ENCODE results near the gene SMIM5. TPM values are rescaled to one million over a fixed set of nuclear protein-coding genes. Genes with fewer than 3 reads are reported as not detected.
A peak's percentile ranks its signal among the peaks of the same experiment; 100 is the strongest.

Gene SMIM5
- polyA plus RNA-seq, 1 donor: 19.6 TPM

DNA sequence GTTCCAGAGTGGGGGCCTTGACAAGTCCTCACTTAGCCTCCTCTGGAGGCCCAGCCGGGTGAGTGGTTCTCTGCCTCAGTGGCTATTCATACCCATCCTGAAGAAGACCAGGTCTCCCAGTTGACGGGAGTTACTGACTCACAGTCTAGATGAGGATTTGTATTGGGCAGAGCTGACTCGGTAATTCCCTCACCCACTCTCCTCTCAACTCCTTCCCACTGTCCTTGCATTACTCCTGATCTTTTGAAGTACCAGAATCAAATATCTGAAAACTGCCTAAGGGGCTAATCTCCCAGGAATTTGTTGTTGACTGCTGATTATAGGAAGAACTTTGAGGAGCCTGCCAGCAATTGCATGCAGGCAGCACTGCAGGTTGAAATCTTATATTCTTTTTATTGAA lies 48.1 kb downstream of the SMIM5 start:
- Histone ChIP-seq H3K9me3 (ENCODE audit: control insufficient read depth, low read depth, low read length) (no peaks in the 10 kb centered on the region), H3K27ac (ENCODE audit: low read length) (no peak overlapping the region), H3K27me3 (ENCODE audit: control insufficient read depth, insufficient read depth, low read length) (no peaks in the 10 kb centered on the region), H3K4me1 (ENCODE audit: control insufficient read depth, insufficient read depth, low read length) (peaks cover 33% of the 10 kb centered on the region), H3K4me3 (ENCODE audit: low read length) (no peak overlapping the region), H3K36me3 (ENCODE audit: control insufficient read depth, insufficient read depth, low read length) (peaks cover 22% of the 10 kb centered on the region)
- 100% methylated on average over 1 of the region's 3 CpGs for WGBS (ENCODE audit: insufficient coverage, low lambda C conversion rate)
- no peak for DNase-seq

DNA sequence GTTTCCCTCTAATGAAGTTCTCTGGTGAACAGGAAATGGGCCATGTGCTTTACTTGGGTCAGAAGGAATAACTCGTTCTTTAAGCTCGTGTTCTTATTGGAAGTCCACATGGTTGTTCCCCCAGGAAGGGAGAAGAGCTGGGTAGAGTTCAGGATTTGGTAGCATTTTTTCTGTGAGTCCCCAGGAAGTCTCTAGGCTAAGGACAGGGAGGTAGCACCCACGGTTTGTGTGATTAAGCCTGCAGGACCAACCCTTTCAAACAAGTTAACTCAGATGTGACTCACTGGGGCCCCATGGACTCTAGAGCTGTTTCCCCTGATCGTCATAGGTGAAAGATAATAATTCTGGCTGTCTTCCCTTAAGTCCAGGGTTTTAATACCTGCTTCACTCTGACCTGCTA lies 50.3 kb downstream of the SMIM5 start:
- no peaks in the 10 kb centered on the region for H3K27me3 ChIP-seq (ENCODE audit: control insufficient read depth, insufficient read depth, low read length)
- 80% methylated on average over 1 of the region's 4 CpGs for WGBS (ENCODE audit: insufficient coverage, low lambda C conversion rate)
- H3K4me3 ChIP-seq (ENCODE audit: low read length): no peak overlapping the region
- DNase-seq: peak; percentile 76 to 93
- peaks cover 33% of the 10 kb centered on the region for H3K4me1 ChIP-seq (ENCODE audit: control insufficient read depth, insufficient read depth, low read length)
- peak overlapping the region; percentile 86 for H3K27ac ChIP-seq (ENCODE audit: low read length)
- peaks cover 25% of the 10 kb centered on the region for H3K36me3 ChIP-seq (ENCODE audit: control insufficient read depth, insufficient read depth, low read length)
- no peaks in the 10 kb centered on the region for H3K9me3 ChIP-seq (ENCODE audit: control insufficient read depth, low read depth, low read length)

DNA sequence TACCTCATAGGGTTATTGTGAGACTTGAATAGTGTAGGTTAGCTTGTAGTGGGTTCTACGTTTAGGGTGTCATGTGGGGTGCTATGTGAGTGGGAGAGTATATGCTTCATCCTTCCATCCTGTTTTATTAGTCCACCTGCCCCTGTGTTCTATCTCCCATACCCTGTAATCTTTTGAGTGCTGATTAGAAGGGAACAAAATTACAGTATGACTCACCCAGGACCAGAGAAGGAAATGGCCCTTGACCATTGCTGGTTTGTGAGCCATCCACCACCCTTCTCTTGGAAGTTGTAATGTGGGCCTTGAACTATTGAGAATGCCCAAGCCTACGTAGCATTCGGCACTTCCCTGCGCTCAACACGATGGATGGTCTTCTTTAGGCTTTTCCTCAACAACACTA lies 51.0 kb downstream of the SMIM5 start:
- Histone ChIP-seq H3K36me3 (ENCODE audit: control insufficient read depth, insufficient read depth, low read length) (peaks cover 25% of the 10 kb centered on the region), H3K9me3 (ENCODE audit: control insufficient read depth, low read depth, low read length) (no peaks in the 10 kb centered on the region), H3K4me1 (ENCODE audit: control insufficient read depth, insufficient read depth, low read length) (peaks cover 33% of the 10 kb centered on the region), H3K27me3 (ENCODE audit: control insufficient read depth, insufficient read depth, low read length) (no peaks in the 10 kb centered on the region), H3K27ac (ENCODE audit: low read length) (peak overlapping the region; percentile 86), H3K4me3 (ENCODE audit: low read length) (no peak overlapping the region)
- no CpG with 5 or more reads among the region's 5 CpGs for WGBS (ENCODE audit: insufficient coverage, low lambda C conversion rate)
- DNase-seq: peak; percentile 58 to 81

DNA sequence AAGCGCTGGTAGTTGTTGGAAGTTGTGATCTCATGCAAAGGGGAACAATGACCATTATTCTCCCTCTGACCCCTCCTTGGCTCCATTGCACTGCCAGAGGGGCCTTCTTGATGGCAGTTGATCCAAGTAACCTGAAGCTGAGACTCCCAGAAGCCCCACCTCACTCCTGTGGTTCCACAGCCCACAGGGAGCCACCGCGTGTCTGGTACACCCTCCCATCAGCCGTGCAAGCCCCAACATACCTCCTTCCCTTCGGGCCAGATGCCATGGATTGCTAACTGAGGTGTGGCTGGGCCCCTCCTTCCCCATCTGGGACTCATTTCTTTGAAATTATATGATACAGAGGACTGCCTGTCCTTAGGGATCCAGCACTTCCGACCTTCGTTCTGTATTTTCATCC lies 51.7 kb downstream of the SMIM5 start:
- no peak overlapping the region for H3K4me3 ChIP-seq (ENCODE audit: low read length)
- no peaks in the 10 kb centered on the region for H3K9me3 ChIP-seq (ENCODE audit: control insufficient read depth, low read depth, low read length)
- H3K4me1 ChIP-seq (ENCODE audit: control insufficient read depth, insufficient read depth, low read length): peaks cover 30% of the 10 kb centered on the region
- no CpG with 5 or more reads among the region's 7 CpGs for WGBS (ENCODE audit: insufficient coverage, low lambda C conversion rate)
- peak overlapping the region; percentile 86 for H3K27ac ChIP-seq (ENCODE audit: low read length)
- H3K36me3 ChIP-seq (ENCODE audit: control insufficient read depth, insufficient read depth, low read length): peaks cover 22% of the 10 kb centered on the region
- H3K27me3 ChIP-seq (ENCODE audit: control insufficient read depth, insufficient read depth, low read length): no peaks in the 10 kb centered on the region
- peak in 1 of 2 donors; percentile 41 for DNase-seq

DNA sequence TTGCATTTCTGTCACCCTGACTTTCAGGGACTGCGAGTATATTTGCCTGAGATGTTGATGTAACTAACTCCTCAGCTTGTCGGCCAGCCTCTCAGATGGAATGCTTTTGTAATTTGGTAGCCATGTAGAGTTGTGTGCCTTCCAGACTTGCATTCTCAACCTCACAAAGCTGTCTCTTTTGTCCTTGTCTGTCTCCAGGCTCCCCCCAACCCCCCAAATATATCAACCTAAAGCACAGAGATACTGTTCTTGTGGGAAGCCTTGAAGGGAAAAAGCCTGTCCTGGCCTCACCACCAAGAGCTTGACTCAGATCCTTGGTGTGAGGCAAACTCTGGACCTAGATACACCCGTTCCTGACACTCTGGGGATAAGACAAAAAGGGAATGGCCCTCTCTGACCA lies 52.3 kb downstream of the SMIM5 start:
- Histone ChIP-seq H3K27ac (ENCODE audit: low read length) (peak overlapping the region; percentile 86), H3K27me3 (ENCODE audit: control insufficient read depth, insufficient read depth, low read length) (no peaks in the 10 kb centered on the region), H3K9me3 (ENCODE audit: control insufficient read depth, low read depth, low read length) (no peaks in the 10 kb centered on the region), H3K4me3 (ENCODE audit: low read length) (no peak overlapping the region), H3K36me3 (ENCODE audit: control insufficient read depth, insufficient read depth, low read length) (peaks cover 22% of the 10 kb centered on the region), H3K4me1 (ENCODE audit: control insufficient read depth, insufficient read depth, low read length) (peaks cover 30% of the 10 kb centered on the region)
- no peak for DNase-seq
- no CpG with 5 or more reads among the region's 3 CpGs for WGBS (ENCODE audit: insufficient coverage, low lambda C conversion rate)

DNA sequence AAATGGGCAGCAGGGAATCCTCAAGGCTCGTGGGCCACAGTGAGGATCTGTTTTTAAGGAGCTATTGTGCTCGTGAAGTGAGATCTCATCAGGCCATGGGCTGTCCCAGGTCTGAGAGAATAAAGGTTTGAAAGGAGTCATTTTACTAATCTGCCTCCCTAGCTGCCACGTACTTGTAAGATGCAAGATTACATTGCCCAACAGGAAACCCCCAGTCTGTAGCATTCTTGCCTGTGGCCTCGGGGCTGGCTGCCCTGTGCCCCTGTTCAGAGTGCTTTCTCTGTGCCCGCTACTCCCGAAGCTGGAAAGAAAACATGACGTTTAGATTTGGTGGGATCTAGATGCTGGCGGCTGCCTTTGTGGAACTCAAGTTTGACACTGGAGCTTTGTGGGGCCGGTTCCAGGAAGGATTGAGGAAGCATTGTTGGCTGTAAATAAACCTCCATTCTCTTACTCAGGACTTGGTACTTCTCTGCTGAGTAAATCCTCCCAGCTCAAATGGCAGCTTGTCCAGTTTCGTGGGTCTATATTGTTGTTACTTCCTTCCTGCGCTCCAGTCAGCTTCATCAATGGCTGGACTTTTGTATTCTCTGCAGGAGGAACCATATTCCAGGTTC lies 55.1 kb downstream of the SMIM5 start:
- Histone ChIP-seq H3K4me1 (ENCODE audit: control insufficient read depth, insufficient read depth, low read length) (peaks cover 25% of the 10 kb centered on the region), H3K9me3 (ENCODE audit: control insufficient read depth, low read depth, low read length) (no peaks in the 10 kb centered on the region), H3K27me3 (ENCODE audit: control insufficient read depth, insufficient read depth, low read length) (no peaks in the 10 kb centered on the region), H3K36me3 (ENCODE audit: control insufficient read depth, insufficient read depth, low read length) (peaks cover 42% of the 10 kb centered on the region), H3K4me3 (ENCODE audit: low read length) (no peak overlapping the region), H3K27ac (ENCODE audit: low read length) (no peak overlapping the region)
- no CpG with 5 or more reads among the region's 11 CpGs for WGBS (ENCODE audit: insufficient coverage, low lambda C conversion rate)
- DNase-seq: no peak

DNA sequence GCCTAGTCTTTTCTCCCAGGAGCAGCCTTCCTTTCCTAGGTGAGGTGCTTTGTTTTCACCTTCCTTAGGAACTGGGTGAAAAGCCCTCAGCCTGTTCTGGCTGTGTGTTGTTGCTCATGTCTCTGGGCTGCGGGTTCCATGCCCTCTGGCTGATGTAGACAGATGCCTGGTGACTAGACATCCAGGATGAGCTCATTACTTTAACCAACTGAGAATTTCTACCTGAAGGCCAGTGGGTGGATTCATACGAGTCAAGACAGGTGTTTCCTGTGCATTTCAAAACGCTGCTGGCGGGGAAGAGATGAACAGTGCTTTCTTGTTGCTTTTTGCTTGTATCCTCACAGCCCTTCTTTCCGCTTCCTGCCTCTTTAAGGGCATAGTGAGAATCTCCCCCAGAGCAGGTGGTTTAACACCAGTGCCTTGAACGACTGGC lies 56.2 kb downstream of the SMIM5 start:
- Histone ChIP-seq H3K27ac (ENCODE audit: low read length) (no peak overlapping the region), H3K4me1 (ENCODE audit: control insufficient read depth, insufficient read depth, low read length) (peaks cover 15% of the 10 kb centered on the region), H3K27me3 (ENCODE audit: control insufficient read depth, insufficient read depth, low read length) (no peaks in the 10 kb centered on the region), H3K4me3 (ENCODE audit: low read length) (no peak overlapping the region), H3K9me3 (ENCODE audit: control insufficient read depth, low read depth, low read length) (no peaks in the 10 kb centered on the region), H3K36me3 (ENCODE audit: control insufficient read depth, insufficient read depth, low read length) (peaks cover 51% of the 10 kb centered on the region)
- WGBS (ENCODE audit: insufficient coverage, low lambda C conversion rate): 83% methylated on average over 2 of the region's 6 CpGs
- no peak for DNase-seq

Other genes starting within 250 kb of the SMIM5 start
- gene GRB2, start 227.8 kb upstream of the SMIM5 start, polyA plus RNA-seq: 67.7 TPM
- gene TMEM94, start 176.8 kb upstream of the SMIM5 start, polyA plus RNA-seq: 56.7 TPM
- 13.9 TPM for gene CASKIN2, start 117.9 kb upstream of the SMIM5 start, polyA plus RNA-seq
- gene TSEN54, start 116.9 kb upstream of the SMIM5 start, polyA plus RNA-seq: 65.3 TPM
- gene LLGL2, start 107.7 kb upstream of the SMIM5 start, polyA plus RNA-seq: 149 TPM
- gene MYO15B, start 45.6 kb upstream of the SMIM5 start, polyA plus RNA-seq: 595 TPM
- gene RECQL5, start 33.7 kb downstream of the SMIM5 start, polyA plus RNA-seq: 51.9 TPM
- 70.7 TPM for gene SAP30BP, start 33.9 kb downstream of the SMIM5 start, polyA plus RNA-seq
- 48.4 TPM for gene ITGB4, start 88.0 kb downstream of the SMIM5 start, polyA plus RNA-seq
- gene GALK1, start 131.8 kb downstream of the SMIM5 start, polyA plus RNA-seq: 61.0 TPM
- 35.7 TPM for gene UNK, start 151.4 kb downstream of the SMIM5 start, polyA plus RNA-seq
- 55.8 TPM for gene UNC13D, start 211.0 kb downstream of the SMIM5 start, polyA plus RNA-seq
- gene WBP2, start 221.9 kb downstream of the SMIM5 start, polyA plus RNA-seq: 107 TPM
- gene TRIM47, start 245.1 kb downstream of the SMIM5 start, polyA plus RNA-seq: 9.8 TPM

All from large intestine (tissue), 3 donors.